Measurements from ENCODE around the gene KIF17.

The KIF17 gene

GRCh38 chr1:20709868-20710267 lies 7.9 kb downstream of the KIF17 start:
- no peak for DNase-seq

DNA sequence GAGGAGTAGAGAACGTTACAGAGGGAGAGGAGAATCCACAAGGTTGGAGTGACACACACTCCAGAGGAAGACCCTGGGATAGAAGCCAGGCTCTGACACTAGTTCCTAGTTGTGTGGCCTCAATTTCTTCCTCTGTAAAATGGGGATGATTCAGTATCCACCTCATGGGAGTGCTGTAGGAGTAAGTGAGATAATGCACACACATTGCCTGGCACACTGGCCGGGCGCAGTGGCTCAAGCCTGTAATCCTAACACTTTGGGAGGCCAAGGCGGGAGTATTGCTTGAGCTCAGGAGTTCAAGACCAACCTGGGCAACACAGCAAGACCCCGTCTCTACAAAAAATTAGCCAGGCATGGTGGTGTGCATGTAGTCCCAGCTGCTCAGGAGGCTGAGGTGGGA lies 8.9 kb downstream of the KIF17 start:
- no peak for DNase-seq

- no peak for DNase-seq
Measured at GRCh38 chr1:20708057-20708456, 9.8 kb downstream of the KIF17 start.

DNA sequence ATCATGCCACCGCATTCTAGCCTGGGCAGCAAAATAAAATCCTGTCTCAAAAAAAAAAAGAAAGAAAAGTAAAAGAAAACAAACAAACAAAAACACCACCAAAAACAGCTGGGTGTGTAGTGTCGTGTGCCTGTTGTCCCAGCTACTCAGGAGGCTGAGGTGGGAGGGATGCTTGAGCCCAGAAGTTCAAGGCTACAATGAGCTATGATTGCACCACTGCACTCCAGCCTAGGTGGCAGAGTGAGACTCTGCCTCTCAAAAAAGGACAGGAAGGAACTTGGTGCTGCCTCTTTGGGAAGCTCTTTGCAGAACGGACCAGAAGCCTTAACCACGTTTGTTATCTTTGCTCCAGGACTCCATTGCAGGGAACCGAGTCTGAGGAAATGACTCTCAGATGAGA lies 11.0 kb downstream of the KIF17 start:
- DNase-seq, result no peak

GRCh38 chr1:20705203-20705755 lies 12.5 kb downstream of the KIF17 start:
- DNase-seq, result no peak

DNA sequence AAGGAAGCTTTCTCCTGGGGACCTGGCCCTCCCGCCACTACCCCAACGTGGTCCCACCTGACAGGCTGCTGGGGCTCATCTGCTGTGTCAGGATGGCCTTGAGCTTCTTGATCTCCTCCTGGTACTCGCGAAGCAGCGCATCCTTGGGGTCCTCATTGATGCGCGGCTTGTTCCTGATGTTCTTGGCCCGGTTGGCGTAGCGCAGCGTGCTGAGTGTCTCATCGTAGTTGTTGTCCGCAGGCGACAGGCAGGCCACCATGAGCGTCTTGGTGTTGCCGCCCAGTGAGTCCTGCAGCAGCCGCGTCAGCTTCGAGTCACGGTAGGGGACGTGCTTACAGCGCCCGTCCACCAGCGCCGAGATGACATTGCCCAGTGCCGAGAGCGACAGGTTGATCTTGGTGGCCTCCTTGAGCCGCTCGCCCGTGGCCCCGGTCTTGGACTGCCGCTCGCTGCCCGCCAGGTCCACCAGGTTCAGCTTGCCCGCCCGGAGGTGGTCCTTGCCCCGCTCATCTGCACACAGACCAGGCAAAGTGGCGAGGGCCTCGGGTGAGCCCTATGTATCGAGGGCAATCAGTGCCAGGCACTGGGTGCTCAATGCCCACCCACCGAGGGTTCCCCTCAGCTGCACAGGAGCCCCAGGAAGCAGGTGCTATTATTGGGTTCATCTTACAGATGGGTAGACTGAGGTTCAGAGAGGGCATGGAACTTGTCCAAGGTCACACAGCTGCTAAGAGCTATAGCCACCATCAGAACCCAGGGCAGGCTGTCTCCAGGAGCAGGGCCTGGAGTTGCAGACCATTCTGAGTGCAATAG lies 13.2 kb downstream of the KIF17 start:
- DNase-seq, result no peak

DNA sequence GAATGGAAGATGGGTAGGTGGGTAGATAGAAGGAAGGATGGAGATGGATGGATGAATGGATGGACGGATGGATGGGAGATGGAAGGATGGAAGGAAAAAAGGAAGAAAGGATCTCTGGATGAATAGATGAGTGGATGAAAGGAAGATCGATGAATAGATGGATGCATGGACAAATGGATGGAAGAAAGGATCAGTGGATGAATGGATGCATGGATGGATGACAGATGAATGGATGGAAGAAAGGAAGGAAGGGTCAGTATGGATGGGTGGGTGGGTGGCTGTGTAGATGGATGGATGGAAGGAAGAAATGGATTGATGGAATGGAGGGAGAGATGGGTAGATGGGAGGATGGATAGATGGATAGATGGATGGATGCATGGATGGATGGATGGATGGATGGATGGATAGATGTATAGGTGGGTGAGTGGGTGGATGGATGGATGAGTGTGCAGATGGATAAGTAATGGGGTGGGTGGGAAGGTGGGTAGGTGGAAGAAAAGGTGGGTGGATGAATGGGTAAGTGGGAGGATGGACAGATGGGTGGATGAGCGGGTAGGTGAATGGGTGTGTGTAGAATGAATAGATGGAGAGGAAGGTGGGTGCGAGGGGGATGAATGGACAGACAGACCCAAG lies 14.6 kb downstream of the KIF17 start:
- no peak for DNase-seq

DNA sequence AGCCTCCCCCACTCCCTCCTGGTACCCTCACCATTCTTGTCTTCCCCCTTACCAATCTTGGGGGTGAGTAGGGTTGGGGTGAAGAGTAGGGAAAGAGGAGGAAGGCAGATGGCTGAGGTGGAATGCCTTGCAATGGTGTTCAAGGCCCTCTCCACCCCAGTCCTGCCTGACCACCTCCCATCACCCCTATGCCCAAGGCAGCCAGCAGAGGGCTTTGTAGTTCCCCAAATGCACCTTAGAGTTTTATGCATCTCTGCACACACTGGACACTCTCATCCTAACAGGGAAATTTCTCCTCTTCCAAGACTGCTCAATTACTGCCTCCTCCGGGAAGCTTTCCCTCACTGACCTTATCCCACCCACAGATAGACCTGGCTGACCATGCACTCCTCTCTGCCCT lies 15.4 kb downstream of the KIF17 start:
- no peak for DNase-seq

DNA sequence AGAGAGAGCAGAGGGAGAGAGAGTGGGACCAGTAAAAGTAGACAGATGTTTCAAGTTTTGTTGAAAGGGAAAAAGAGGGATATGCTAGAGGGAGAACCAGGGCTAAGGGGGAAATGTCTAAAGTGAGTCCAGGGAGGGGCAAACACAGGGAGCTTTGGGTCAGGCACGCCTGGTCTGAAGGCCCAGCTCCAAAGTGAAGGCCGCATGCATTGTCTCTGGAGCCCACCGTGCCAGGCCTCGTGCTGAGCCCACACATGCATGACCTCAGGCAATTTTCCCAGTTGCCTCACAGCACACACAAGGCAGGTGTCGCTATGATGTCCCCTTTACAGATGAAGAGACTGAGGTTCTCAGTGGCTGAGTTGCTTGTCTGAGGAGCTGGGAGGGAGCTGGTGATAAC lies 16.0 kb downstream of the KIF17 start:
- no peak for DNase-seq

DNA sequence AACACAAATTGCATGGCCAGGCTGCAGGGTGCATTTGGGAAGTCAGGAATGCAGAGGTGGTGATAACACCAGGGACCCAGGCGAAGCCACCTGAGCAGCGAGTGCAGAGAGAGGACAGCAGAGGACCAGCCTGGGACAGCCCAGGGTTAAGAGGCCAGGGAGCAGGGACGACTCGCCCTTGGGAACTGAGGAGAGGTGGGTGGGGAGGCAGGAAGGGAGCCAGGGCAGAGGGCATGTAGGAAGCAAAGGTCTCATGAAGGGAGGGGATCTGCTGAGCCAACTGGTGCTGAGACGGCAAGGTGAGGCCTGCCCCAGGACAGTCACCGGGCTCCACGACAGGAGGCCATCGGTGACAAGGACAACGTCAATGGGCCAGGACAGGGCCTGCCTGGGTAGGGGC lies 16.4 kb downstream of the KIF17 start:
- no peak for DNase-seq

GRCh38 chr1:20700636-20701215 lies 17.1 kb downstream of the KIF17 start:
- no peak for DNase-seq

DNA sequence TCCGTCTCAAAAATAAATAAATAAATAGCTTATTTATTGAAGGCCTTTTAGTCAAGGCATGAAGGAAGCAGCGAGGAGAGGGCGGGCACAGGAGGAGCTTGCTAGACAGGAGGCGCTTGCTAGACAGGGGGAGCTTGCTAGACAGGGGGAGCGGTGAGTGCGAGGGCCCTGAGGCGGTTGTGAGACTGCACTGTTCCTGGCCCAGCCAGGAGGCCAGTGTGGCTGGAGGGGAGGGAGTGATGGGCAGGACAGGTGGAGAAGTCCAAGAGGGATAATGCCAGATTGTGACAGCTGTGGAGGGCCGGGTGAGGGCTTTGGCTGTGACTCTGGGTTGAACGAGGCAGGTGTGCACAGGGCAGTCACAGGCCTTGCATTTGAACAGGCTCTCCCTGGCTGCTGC lies 18.2 kb downstream of the KIF17 start:
- no peak for DNase-seq

- no peak for DNase-seq
Measured at GRCh38 chr1:20698195-20698910, 19.5 kb downstream of the KIF17 start.

GRCh38 chr1:20697563-20697962 lies 20.2 kb downstream of the KIF17 start:
- no peak for DNase-seq

GRCh38 chr1:20696397-20697333 lies 21.1 kb downstream of the KIF17 start:
- DNase-seq, result peak; percentile 63 to 81

GRCh38 chr1:20695515-20695914 lies 22.3 kb downstream of the KIF17 start:
- DNase-seq, result no peak

DNA sequence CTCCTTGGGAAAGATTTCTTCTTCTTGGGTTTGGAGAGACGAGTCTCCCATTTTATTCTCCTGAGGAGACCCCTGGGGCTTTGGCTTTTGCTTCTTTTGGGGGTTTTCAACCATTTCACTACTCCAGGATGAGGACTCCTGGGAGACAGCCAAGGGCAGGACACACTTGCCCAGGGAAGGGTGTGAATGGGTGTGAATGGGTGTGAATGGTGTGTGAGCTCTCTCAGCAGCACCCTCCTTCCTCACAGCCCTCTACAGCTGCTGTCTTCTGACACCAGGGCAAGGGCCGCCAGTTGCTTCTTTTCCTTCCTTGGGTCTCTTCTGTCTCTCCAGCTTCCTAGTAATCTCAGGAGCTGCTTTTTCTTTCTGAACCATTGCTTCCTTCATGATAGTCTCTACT lies 24.2 kb downstream of the KIF17 start:
- no peak for DNase-seq

GRCh38 chr1:20691872-20692271 lies 25.9 kb downstream of the KIF17 start:
- no peak for DNase-seq

DNA sequence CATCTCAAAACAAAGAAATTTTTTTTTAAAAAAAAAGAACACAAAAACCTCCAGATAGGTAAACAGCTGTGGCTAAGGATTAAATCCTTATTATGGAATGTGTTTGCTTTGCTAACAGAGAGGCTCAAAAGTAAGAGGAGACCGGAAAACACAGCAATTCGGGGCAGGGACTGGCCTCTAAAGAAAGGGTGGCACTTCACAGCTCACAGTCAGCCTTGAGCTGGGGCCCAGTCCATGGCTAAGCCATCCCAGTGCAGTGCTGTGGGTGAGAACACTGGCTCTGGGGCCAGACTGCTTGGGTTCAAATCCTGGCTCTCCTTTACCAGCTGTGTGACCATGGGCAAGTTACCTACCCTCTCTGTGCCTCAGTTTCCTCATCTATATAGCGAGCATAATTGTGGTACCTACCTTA lies 28.2 kb downstream of the KIF17 start:
- DNase-seq, result no peak

DNA sequence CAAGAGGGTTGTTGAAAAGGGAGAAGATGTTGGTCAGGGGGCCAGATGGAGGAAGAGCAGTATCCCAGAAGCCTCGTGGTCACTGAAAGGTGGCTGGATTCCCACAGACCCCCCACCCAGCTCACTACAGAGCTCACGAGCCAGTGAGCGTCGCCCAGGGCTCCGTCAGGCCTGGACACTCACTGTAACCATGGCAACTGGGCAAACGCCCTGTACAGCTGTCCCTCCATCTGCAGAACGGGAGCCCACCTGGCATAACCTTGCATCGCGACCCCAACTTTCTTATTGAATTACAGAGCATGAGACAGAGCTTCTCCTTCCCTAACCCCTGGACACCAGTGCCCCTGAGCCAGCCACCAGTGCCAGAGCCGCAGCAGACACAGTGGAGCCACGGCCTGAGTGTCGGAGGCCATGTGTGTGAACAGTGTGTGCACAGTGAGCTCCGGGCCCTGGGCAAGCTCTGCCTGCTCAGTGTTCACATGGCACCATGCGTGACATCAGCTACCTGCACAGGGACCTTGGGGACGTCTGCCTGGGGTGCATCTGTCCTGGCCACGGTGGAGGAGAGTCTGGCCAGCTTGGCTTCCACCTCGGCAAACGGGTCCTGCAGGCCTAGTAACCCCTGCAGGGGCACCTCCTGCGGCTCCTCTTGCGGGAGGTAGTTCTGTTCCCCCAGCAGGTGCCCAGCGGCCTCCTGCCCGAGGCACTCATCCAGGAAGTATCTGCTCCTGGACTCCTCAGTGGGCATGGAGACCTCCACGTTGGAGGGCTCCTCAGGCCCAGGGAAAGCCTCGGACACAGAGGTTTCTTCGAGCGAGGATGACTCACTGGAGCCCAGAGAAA lies 30.7 kb downstream of the KIF17 start:
- no peak for DNase-seq

DNA sequence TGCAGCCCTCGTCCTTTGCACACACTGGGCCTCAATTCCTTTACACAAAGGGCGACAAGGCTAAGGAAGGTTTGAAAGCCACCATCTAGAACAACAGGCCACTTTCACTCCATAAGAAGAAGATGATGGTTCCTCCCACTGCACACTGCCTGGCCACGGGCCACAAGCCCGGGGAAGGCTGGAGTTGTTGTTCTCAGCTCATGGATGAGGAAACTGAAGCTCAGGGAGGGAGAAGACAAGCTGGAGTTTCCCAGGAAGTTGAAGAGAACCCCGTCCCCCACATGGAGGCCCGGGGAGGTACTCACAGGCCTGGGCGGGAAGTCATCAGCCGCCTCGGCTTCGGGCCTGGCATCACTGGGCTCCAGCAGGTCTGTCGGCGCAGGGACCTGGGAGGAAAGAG lies 32.1 kb downstream of the KIF17 start:
- no peak for DNase-seq

All from bone marrow (tissue), 2 donors.